AG04449 (cell line): ENCODE results near the gene VPS36.

Experiments
- CTCF ChIA-PET: fragments of 350-600 bp; formaldehyde crosslinking; extraction: SDS; loops from one replicate; lab custom pipeline; 2021; ENCODE audit warnings: antibody characterized with exemption; lab: Yijun Ruan, JAX
- POLR2A ChIA-PET: fragments of 400-600, 350-600 bp; formaldehyde crosslinking; extraction: SDS; loops from one replicate; lab custom pipeline; 2020; ENCODE audit warnings: antibody characterized with exemption, inconsistent platforms; lab: Yijun Ruan, JAX
- DNase-seq: peaks from one replicate; pipeline ENCODE4 v3.0.0-alpha.2; 2010; ENCODE audit warnings: low read depth, low spot score
- H3K4me3 ChIP-seq: 2 replicates; pipeline ENCODE4 v1.5.1; 2011; ENCODE audit warnings: low read depth, mild to moderate bottlenecking, control low read depth, low read length
- CTCF ChIP-seq: IDR thresholded peaks from one replicate; pipeline ENCODE4 v1.5.1; 2011; ENCODE audit warnings: mild to moderate bottlenecking, moderate library complexity, low read length, control low read depth, inconsistent platforms; ENCODE audit not compliant: insufficient read depth; ENCODE audit errors: missing control alignments

VPS36 gene

GRCh38 chr13:52446265-52446664 lies 4.2 kb downstream of the VPS36 start:
- no peak overlapping the region for H3K4me3 ChIP-seq
- POLR2A ChIA-PET = no interaction called here
- no peak for DNase-seq
- no peak for TF ChIP-seq CTCF
- CTCF ChIA-PET = interaction anchor here (7.3 kb wide), 1 partner anchor 100 kb away, joined by 300 read pairs; no protein-coding TSS in a partner anchor

- DNase-seq = no peak
- no peak for TF ChIP-seq CTCF
- ChIA-PET CTCF (interaction anchor here (7.5 kb wide), 1 partner anchor 17 kb away, joined by 64 read pairs; the partner anchor contains the start of gene VPS36), POLR2A (no interaction called here)
- no peak overlapping the region for H3K4me3 ChIP-seq
Measured at GRCh38 chr13:52432456-52432855, 18.0 kb downstream of the VPS36 start.

- no peak for TF ChIP-seq CTCF
- DNase-seq = no peak
- ChIA-PET CTCF (interaction anchor here (0.6 to 7.5 kb wide), 3 partner anchors 9 to 25 kb away, joined by 3 to 64 read pairs (median 3); partner anchors contain the start of gene VPS36), POLR2A (no interaction called here)
- no peak overlapping the region for H3K4me3 ChIP-seq
Measured at GRCh38 chr13:52428295-52428694, 22.1 kb downstream of the VPS36 start.

GRCh38 chr13:52421216-52421615 lies 29.2 kb downstream of the VPS36 start:
- no peak overlapping the region for H3K4me3 ChIP-seq
- ChIA-PET CTCF (interaction anchor here (1.2 to 4.7 kb wide), 2 partner anchors 28 to 78 kb away, joined by 4 to 36 read pairs; partner anchors contain the start of gene VPS36), POLR2A (no interaction called here)
- TF ChIP-seq CTCF = no peak
- DNase-seq = no peak

- TF ChIP-seq CTCF = no peak
- ChIA-PET CTCF (interaction anchor here (0.6 to 1.3 kb wide), 2 partner anchors 10 to 32 kb away, joined by 3 read pairs; no protein-coding TSS in a partner anchor), POLR2A (no interaction called here)
- no peak for DNase-seq
- H3K4me3 ChIP-seq = no peak overlapping the region
Measured at GRCh38 chr13:52419080-52419479, 31.4 kb downstream of the VPS36 start.

GRCh38 chr13:52414963-52415362 lies 35.5 kb downstream of the VPS36 start:
- H3K4me3 ChIP-seq = no peak overlapping the region
- CTCF ChIA-PET = interaction anchor here (1.0 to 1.7 kb wide), 2 partner anchors 21 to 72 kb away, joined by 3 to 5 read pairs; no protein-coding TSS in a partner anchor
- POLR2A ChIA-PET = no interaction called here
- TF ChIP-seq CTCF = no peak
- DNase-seq = peak; percentile 23
